Thymus (tissue), 11 donors: ENCODE data around the gene DGCR2. TPM values are rescaled to one million over a fixed set of nuclear protein-coding genes. Genes with fewer than 3 reads are reported as not detected.
"Not testable (repeated sequence)": the region's sequence is repeated elsewhere in the genome, so short reads cannot be mapped to it uniquely, and the experiment has no call there.

ENCODE experiments used
- DNase-seq, 9 donors: peaks; one replicate each; pipeline ENCODE4 v3.0.0-alpha.2; 2013; ENCODE audit warnings: low spot score in 9 of 9, low read depth in 6 of 9, missing footprints in 1 of 9
- H3K27ac ChIP-seq, 2 donors: one replicate each; pipeline ENCODE4 v1.5.1; 2013; ENCODE audit warnings: control low read depth in 1 of 2, low read depth in 1 of 2, low read length in 1 of 2, mild to moderate bottlenecking in 1 of 2, moderate library complexity in 1 of 2
- H3K27me3 ChIP-seq, 2 donors: one replicate each; pipeline ENCODE4 v1.5.1; 2013; ENCODE audit warnings: low read length in 1 of 2; ENCODE audit not compliant: control insufficient read depth in 2 of 2, insufficient read depth in 1 of 2
- H3K36me3 ChIP-seq, 2 donors: one replicate each; pipeline ENCODE4 v1.5.1; 2013; ENCODE audit warnings: low read length in 1 of 2, mild to moderate bottlenecking in 1 of 2, moderate library complexity in 1 of 2; ENCODE audit not compliant: control insufficient read depth in 2 of 2, insufficient read depth in 2 of 2
- H3K4me1 ChIP-seq, 2 donors: one replicate each; pipeline ENCODE4 v1.5.1; 2013; ENCODE audit warnings: low read length in 2 of 2; ENCODE audit not compliant: control insufficient read depth in 2 of 2, insufficient read depth in 2 of 2
- H3K4me3 ChIP-seq, 2 donors: one replicate each; pipeline ENCODE4 v1.5.1; 2013; ENCODE audit warnings: low read length in 2 of 2, control low read depth in 1 of 2, mild to moderate bottlenecking in 1 of 2
- H3K9me3 ChIP-seq, 2 donors: one replicate each; pipeline ENCODE4 v1.5.1; 2013; ENCODE audit warnings: low read length in 1 of 2, mild to moderate bottlenecking in 1 of 2; ENCODE audit not compliant: control insufficient read depth in 2 of 2, insufficient read depth in 1 of 2
- whole genome bisulfite sequencing: extraction: QIAGEN DNeasy Blood & Tissue Kit; methylation state at CpG from one replicate; pipeline ENCODE4 v1.1.7; 2013; 5-methylcytosine and 5-hydroxymethylcytosine counted together
- polyA plus RNA-seq: library from polyadenylated mRNA; stranded (reverse); fragments of 200-250 nt; gene quantifications from one replicate; pipeline ENCODE4 v1.2.3, GENCODE V29; 2013
- total RNA-seq: library from RNA; stranded (reverse); fragments of 120-200 nt; gene quantifications from one replicate; pipeline ENCODE4 v1.2.4, GENCODE V29; 2013
- donor health status: healthy.

Gene DGCR2
- total and polyA plus RNA-seq, 2 donors = 17.8 to 24.1 TPM

- Histone ChIP-seq H3K36me3 (no peaks in the 10 kb centered on the region), H3K27me3 (peaks cover 0 to 5% of the 10 kb centered on the region in 2 donors), H3K9me3 (no peaks in the 10 kb centered on the region), H3K27ac (no peak overlapping the region), H3K4me3 (no peak overlapping the region), H3K4me1 (no peaks in the 10 kb centered on the region)
- DNase-seq = no peak
- WGBS = 91% methylated on average over 23 of the region's 23 CpGs
Observed at GRCh38 chr22:18990355-18991137, 131.7 kb downstream of the DGCR2 start.

GRCh38 chr22:18988958-18989357 lies 133.3 kb downstream of the DGCR2 start:
- Histone ChIP-seq H3K4me1 (no peaks in the 10 kb centered on the region), H3K9me3 (no peaks in the 10 kb centered on the region), H3K27ac (no peak overlapping the region), H3K36me3 (no peaks in the 10 kb centered on the region), H3K27me3 (peaks cover 0 to 2% of the 10 kb centered on the region in 2 donors), H3K4me3 (no peak overlapping the region)
- DNase-seq = no peak
- WGBS = 94% methylated on average over 4 of the region's 4 CpGs

- 52% methylated on average over 13 of the region's 13 CpGs for WGBS
- H3K27me3 ChIP-seq = peaks cover 0 to 2% of the 10 kb centered on the region in 2 donors
- no peak for DNase-seq
- no peaks in the 10 kb centered on the region for H3K4me1 ChIP-seq
- H3K36me3 ChIP-seq = no peaks in the 10 kb centered on the region
- no peak overlapping the region for H3K4me3 ChIP-seq
- H3K27ac ChIP-seq = no peak overlapping the region
- no peaks in the 10 kb centered on the region for H3K9me3 ChIP-seq
Observed at GRCh38 chr22:18987765-18988164, 134.4 kb downstream of the DGCR2 start.

GRCh38 chr22:18987114-18987513 lies 135.1 kb downstream of the DGCR2 start:
- WGBS = 81% methylated on average over 5 of the region's 5 CpGs
- H3K4me1 ChIP-seq, H3K36me3 ChIP-seq, H3K9me3 ChIP-seq, H3K4me3 ChIP-seq, H3K27me3 ChIP-seq, DNase-seq, H3K27ac ChIP-seq: not testable (repeated sequence)

Other genes with a start within 250 kb of the DGCR2 start
- gene DGCR6, start 216.1 kb downstream of the DGCR2 start, total RNA-seq = 1.2 TPM
- 1.3 TPM for gene DGCR6, start 216.1 kb downstream of the DGCR2 start, polyA plus RNA-seq
- 3.3 TPM for gene PRODH, start 186.1 kb downstream of the DGCR2 start, total RNA-seq
- 2.9 TPM for gene PRODH, start 186.1 kb downstream of the DGCR2 start, polyA plus RNA-seq
- gene TSSK2, start 8.9 kb upstream of the DGCR2 start, total RNA-seq = not detected
- 0.09 TPM for gene TSSK2, start 8.9 kb upstream of the DGCR2 start, polyA plus RNA-seq
- 13.1 TPM for gene ESS2, start 22.2 kb upstream of the DGCR2 start, total RNA-seq
- gene ESS2, start 22.2 kb upstream of the DGCR2 start, polyA plus RNA-seq = 20.1 TPM
- not detected for gene GSC2, start 27.9 kb upstream of the DGCR2 start, total RNA-seq
- gene GSC2, start 27.9 kb upstream of the DGCR2 start, polyA plus RNA-seq = not detected
- gene SLC25A1, start 56.3 kb upstream of the DGCR2 start, total RNA-seq = 18.5 TPM
- gene SLC25A1, start 56.3 kb upstream of the DGCR2 start, polyA plus RNA-seq = 15.3 TPM
- gene CLTCL1, start 169.3 kb upstream of the DGCR2 start, total RNA-seq = 9.5 TPM
- gene CLTCL1, start 169.3 kb upstream of the DGCR2 start, polyA plus RNA-seq = 30.4 TPM